HuH-7.5 (cell line): ENCODE results near the gene APBA1.
"Not testable (repeated sequence)": the region's sequence is repeated elsewhere in the genome, so short reads cannot be mapped to it uniquely, and the experiment has no call there.

Experiments used
- DNase-seq: peaks from one replicate; pipeline ENCODE4 v3.0.0; 2011; ENCODE audit warnings: low spot score

Gene APBA1

DNA sequence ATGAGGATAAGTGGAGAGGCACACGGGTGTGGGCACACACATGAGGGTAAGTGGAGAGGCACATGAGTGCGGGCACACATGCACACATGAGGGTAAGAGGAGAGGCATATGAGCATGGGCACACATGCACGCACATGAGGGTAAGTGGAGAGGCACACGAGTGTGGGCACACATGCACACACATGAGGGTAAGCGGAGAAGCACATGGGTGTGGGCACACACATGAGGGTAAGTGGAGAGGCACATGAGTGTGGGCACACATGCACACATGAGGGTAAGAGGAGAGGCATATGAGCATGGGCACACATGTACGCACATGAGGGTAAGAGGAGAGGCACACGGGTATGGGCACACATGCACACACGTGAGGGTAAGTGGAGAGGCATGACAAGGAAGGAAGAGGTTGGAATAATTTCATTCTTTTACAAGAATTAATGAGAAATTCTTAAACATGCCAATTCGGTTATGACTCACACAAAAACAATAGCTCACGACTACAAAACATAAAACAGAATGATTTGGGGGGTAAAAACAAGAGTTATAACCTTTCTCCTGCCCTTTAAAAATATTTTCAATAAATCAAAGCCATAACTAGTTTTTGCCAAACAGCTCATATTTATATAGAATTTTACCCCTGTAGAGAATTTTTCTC is 67.5 kb downstream of the APBA1 start:
- DNase-seq: no peak

DNA sequence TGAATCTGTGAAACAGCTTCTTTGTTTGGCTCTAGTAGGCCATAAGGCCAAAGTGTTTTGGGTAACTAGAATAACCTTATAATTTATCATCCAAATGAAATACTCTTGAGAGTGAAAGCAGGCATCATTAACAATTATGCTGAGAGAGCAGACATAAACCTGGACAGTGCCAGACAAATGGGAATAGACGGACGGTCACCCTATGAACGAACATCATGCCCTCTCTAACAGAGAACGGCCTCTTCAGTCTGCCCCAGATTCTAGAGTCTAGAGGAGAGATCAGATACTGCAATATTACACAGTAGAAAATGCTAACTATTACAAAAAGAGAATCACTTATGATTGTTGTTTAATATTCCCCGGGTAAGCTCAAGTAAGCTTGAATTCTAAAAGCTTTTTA is 68.5 kb downstream of the APBA1 start:
- no peak for DNase-seq

DNA sequence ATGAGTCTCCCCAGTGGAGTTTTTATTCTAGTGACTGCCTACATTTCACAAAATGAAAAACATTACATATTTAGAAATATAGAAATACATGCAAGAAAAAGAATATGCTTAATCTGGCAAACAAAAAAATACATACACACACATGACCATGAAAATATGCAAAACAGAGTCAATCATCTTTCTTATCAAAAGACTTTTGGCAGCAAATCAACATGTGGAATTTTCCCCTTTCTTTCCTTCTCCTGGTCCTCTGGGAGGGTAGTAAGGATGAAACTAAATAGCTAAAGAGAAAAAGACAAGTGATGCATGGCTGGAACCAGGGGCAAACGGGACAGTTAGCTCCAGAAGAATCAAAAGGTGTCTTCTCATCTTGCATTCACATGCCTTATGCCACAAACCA is 69.4 kb downstream of the APBA1 start:
- no peak for DNase-seq

- DNase-seq: no peak
Observed at GRCh38 chr9:69601698-69602097, 70.5 kb downstream of the APBA1 start.

DNA sequence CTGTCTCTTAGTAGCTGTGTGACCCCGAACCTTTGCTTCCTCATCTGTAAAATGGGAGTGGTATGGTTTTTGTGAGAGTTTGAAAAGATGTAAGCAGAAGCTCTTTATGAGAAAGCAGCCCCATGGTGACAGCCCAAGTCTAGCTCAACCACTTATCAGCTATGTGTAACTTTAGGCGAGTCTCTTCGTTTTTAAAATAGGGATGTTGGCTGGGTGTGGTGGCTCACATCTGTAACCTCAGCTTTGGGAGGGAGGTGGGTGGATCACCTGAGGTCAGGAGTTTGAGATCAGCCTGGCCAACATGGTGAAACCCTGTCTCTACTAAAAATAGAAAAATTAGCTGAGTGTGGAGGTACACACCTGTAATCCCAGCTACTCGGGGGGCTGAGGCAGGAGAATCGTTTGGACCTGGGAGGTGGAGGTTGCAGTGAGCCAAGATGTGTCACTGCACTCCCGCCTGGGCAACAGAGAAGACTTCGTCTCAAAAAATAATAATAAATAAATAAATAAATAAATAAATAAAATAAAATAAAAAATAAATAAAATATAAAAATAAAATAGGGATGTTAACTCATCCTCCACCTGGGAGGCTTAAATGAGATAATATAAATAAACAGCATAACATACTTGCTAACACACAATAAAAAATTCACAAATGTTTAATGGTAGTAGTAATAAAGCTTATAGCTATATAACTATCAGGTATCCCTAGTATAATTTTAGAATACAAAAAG is 71.7 kb downstream of the APBA1 start:
- no peak for DNase-seq

GRCh38 chr9:69599232-69599971 is 72.8 kb downstream of the APBA1 start:
- no peak for DNase-seq

- DNase-seq: not testable (repeated sequence)
Observed at GRCh38 chr9:69596906-69597305, 75.3 kb downstream of the APBA1 start.

DNA sequence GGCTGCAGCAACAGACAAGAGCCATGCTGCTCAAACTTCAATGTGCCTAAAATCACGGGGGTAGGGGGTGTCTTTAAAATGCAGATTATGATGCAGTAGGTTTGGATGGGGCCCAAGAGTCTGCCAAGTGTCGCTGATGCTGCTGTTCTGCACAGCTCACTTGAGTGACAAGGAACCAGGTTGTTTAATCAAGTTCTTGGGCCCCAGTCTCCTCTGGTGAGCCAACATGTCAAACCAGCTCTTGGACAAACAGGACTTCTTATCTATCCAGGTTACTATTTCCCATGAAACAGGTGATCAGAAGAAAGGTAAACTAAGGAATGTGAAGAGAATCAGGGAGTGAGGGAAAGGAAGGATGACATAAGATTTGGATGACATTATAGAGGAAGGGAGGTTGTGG is 78.0 kb downstream of the APBA1 start:
- DNase-seq: no peak

GRCh38 chr9:69593756-69594155 is 78.4 kb downstream of the APBA1 start:
- DNase-seq: no peak

- DNase-seq: no peak
Observed at GRCh38 chr9:69593301-69593700, 78.9 kb downstream of the APBA1 start.

GRCh38 chr9:69590266-69590665 is 81.9 kb downstream of the APBA1 start:
- no peak for DNase-seq

GRCh38 chr9:69589156-69589555 is 83.0 kb downstream of the APBA1 start:
- DNase-seq: no peak

DNA sequence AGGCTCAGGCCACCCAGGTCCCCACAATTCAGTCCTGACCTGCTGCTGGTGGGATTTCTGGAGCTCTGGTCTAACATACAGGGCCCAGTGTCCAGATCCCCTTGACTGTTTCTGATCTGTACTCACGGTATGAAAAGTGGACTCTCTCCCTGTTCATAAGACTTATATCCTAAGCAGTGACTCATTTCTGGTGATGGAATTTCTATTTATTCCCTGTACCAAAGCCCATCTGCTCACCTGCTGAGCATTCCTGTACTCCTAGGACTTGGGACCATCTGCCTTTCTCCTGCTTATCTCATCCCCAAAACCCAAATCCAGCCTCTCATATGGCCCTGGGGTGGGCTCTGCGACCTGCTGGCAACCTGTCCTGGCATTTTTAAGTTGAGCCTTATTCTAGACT is 86.6 kb downstream of the APBA1 start:
- DNase-seq: no peak

GRCh38 chr9:69584759-69585158 is 87.4 kb downstream of the APBA1 start:
- no peak for DNase-seq

- DNase-seq: no peak
Observed at GRCh38 chr9:69583645-69584234, 88.4 kb downstream of the APBA1 start.

- DNase-seq: no peak
Observed at GRCh38 chr9:69582544-69583297, 89.5 kb downstream of the APBA1 start.

DNA sequence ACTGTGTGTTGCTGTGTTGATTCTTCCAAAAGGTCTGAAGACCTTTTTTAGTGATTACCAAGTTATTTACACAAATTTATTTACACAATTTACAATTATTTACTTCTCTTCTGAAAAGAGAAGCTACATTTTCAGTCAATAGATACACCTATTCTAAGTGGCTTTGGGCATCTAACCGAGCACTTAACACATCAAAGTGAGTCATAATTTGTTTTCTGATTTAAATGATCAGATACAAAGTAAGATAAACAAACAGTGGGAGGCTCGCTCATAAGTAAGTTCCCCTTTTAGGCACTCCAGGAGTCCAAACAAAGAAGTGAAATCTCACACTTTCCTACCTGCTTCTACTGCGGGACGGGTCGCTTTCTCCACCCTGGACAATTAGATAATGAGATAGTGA is 90.2 kb downstream of the APBA1 start:
- no peak for DNase-seq

GRCh38 chr9:69580582-69581214 is 91.5 kb downstream of the APBA1 start:
- no peak for DNase-seq

- no peak for DNase-seq
Observed at GRCh38 chr9:69579760-69580581, 92.2 kb downstream of the APBA1 start.

DNA sequence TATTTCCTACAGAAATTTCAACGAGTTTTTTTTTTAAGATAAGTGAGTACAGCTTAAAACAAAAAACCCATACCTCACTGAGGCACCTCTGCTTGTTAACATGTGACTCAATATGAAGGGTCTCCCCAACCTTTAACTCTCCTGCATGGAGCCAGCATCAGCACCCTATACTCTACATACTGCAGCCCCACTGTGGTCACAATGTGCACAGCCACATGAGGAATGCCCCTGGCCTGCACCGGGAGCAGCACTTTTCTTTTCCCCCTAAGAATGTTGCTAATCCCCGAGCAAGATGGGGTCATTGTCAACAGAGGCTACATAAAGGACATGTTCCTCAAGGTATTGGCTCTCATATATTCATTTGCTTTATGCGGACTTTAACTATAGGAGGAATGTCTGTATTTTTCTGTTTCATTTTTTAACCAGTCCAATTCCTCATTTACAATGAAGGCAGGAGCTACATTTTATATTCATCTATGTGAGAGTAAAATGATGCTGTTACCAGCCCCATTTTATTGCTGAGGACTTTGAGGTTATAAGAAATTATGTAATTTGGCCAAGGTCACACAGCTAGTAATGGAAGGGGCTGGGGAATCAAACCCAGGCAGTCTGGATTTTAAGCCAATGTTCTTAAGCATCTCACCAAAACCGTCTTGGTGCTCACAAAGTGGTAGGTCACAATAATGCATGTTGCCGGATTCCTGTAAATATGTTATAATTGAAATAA is 93.0 kb downstream of the APBA1 start:
- no peak for DNase-seq
